Kidney (tissue), 14 donors: Measurements from ENCODE around the gene NEAT1. TPM values are rescaled to one million over a fixed set of nuclear protein-coding genes. Genes with fewer than 3 reads are reported as not detected.
A peak's percentile ranks its signal among the peaks of the same experiment; 100 is the strongest.

ENCODE experiments used
- DNase-seq, 5 donors: peaks; one replicate each; pipeline ENCODE4 v3.0.0-alpha.2; 2013 to 2020
- FAIRE-seq: peaks from 2 replicates; lab custom pipeline; 2012; peaks lifted over from hg19 to GRCh38; lab: Jason Lieb, UNC
- H3K27ac ChIP-seq, 2 donors: one replicate each; pipeline ENCODE4 v1.7.0; 2013; ENCODE audit warnings: low read depth in 2 of 2, low read length in 2 of 2, inconsistent platforms in 1 of 2
- H3K27me3 ChIP-seq: one replicate; pipeline ENCODE4 v1.7.1; 2013; ENCODE audit warnings: low read length, inconsistent platforms; ENCODE audit not compliant: control insufficient read depth, insufficient read depth
- H3K36me3 ChIP-seq, 3 donors: one replicate each; pipeline versions ENCODE4 v1.7.0 to v1.7.1; 2013; ENCODE audit warnings: low read length in 3 of 3, control low read depth in 1 of 3, inconsistent platforms in 1 of 3; ENCODE audit not compliant: insufficient read depth in 3 of 3, control insufficient read depth in 2 of 3
- H3K4me1 ChIP-seq, 3 donors: one replicate each; pipeline versions ENCODE4 v1.7.0 to v1.7.1; 2013; ENCODE audit warnings: low read length in 3 of 3, inconsistent platforms in 1 of 3, low read depth in 1 of 3; ENCODE audit not compliant: control insufficient read depth in 2 of 3, insufficient read depth in 2 of 3
- H3K4me3 ChIP-seq, 3 donors: one replicate each; pipeline versions ENCODE4 v1.7.0 to v1.8.1; 2013; ENCODE audit warnings: low read length in 3 of 3, control low read depth in 1 of 3, inconsistent platforms in 1 of 3
- H3K9ac ChIP-seq, 3 donors: one replicate each; pipeline versions ENCODE4 v1.7.0 to v1.7.1; 2013; ENCODE audit warnings: low read length in 3 of 3, control low read depth in 1 of 3, inconsistent platforms in 1 of 3
- H3K9me3 ChIP-seq, 3 donors: one replicate each; pipeline versions ENCODE4 v1.7.0 to v1.7.1; 2013; ENCODE audit warnings: low read length in 3 of 3, control low read depth in 1 of 3, inconsistent platforms in 1 of 3; ENCODE audit not compliant: control insufficient read depth in 2 of 3, insufficient read depth in 1 of 3
- intact Hi-C: fragments of 100-400 bp; cut with DNase I; formaldehyde crosslinking; loops from one replicate; pipeline ENCODE4 v1.11.1; 2022
- polyA plus RNA-seq: library from polyadenylated mRNA; stranded (reverse); fragments of 350-450 nt; fragmentation: Illumina TruSeq; extraction: RNeasy Lipid Tissue Mini Kit (QIAGEN cat#74804); gene quantifications from one replicate; pipeline ENCODE4 v1.2.3, GENCODE V29; 2014; ENCODE audit warnings: low read depth, low replicate concordance; ENCODE audit not compliant: insufficient read depth
- total RNA-seq: library from RNA; stranded (reverse); fragmentation: NEBNext Ultra II Directional; extraction: Animal tissue kit (Norgen Biotek cat#: 25700); gene quantifications from one replicate; pipeline ENCODE4 v1.2.1, GENCODE V29; 2021
- TF ChIP-seq, protein P1 (sequence below): IDR thresholded peaks from 3 replicates; pipeline ENCODE4 v1.5.1; 2012; ENCODE audit warnings: mild to moderate bottlenecking, moderate library complexity, borderline replicate concordance; ENCODE audit not compliant: insufficient read depth; ENCODE audit errors: extremely low read depth
- donor health status: control.
- donor health status: control.
- donor health status: control.
- donor health status: control.
- donor health status: control.
- donor health status: DM: yes; HTN: yes; CAD: no.
- donor health status: Normal renal cell carcinoma (clear cell type).

The NEAT1 gene
- total and polyA plus RNA-seq, 2 donors from 2014 or later = 595 to 1,006 TPM

DNA sequence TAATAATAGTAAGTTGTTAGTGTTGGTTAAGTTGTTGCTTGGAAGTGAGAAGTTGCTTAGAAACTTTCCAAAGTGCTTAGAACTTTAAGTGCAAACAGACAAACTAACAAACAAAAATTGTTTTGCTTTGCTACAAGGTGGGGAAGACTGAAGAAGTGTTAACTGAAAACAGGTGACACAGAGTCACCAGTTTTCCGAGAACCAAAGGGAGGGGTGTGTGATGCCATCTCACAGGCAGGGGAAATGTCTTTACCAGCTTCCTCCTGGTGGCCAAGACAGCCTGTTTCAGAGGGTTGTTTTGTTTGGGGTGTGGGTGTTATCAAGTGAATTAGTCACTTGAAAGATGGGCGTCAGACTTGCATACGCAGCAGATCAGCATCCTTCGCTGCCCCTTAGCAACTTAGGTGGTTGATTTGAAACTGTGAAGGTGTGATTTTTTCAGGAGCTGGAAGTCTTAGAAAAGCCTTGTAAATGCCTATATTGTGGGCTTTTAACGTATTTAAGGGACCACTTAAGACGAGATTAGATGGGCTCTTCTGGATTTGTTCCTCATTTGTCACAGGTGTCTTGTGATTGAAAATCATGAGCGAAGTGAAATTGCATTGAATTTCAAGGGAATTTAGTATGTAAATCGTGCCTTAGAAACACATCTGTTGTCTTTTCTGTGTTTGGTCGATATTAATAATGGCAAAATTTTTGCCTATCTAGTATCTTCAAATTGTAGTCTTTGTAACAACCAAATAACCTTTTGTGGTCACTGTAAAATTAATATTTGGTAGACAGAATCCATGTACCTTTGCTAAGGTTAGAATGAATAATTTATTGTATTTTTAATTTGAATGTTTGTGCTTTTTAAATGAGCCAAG is 2.7 kb downstream of the NEAT1 start:
- Histone ChIP-seq H3K9me3 (no peaks in the 10 kb centered on the region), H3K27me3 (no peaks in the 10 kb centered on the region), H3K9ac (peak overlapping the region; percentile 47 to 100 (median 99)), H3K4me1 (peaks cover 0 to 29% (median 14%) of the 10 kb centered on the region in 3 donors), H3K36me3 (peaks cover 0 to 48% (median 26%) of the 10 kb centered on the region in 3 donors), H3K27ac (peak overlapping the region; percentile 99 to 100), H3K4me3 (peak overlapping the region; percentile 59 to 99 (median 98))
- no peak for FAIRE-seq
- intact Hi-C loops = loop anchor here (5.0 kb wide), 1 partner anchor 77 kb away; no protein-coding TSS in a partner anchor
- TF ChIP-seq, protein P1, sequence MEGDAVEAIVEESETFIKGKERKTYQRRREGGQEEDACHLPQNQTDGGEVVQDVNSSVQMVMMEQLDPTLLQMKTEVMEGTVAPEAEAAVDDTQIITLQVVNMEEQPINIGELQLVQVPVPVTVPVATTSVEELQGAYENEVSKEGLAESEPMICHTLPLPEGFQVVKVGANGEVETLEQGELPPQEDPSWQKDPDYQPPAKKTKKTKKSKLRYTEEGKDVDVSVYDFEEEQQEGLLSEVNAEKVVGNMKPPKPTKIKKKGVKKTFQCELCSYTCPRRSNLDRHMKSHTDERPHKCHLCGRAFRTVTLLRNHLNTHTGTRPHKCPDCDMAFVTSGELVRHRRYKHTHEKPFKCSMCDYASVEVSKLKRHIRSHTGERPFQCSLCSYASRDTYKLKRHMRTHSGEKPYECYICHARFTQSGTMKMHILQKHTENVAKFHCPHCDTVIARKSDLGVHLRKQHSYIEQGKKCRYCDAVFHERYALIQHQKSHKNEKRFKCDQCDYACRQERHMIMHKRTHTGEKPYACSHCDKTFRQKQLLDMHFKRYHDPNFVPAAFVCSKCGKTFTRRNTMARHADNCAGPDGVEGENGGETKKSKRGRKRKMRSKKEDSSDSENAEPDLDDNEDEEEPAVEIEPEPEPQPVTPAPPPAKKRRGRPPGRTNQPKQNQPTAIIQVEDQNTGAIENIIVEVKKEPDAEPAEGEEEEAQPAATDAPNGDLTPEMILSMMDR = no peak
- peak in 3 of 5 donors; percentile 40 to 66 (median 66) for DNase-seq

DNA sequence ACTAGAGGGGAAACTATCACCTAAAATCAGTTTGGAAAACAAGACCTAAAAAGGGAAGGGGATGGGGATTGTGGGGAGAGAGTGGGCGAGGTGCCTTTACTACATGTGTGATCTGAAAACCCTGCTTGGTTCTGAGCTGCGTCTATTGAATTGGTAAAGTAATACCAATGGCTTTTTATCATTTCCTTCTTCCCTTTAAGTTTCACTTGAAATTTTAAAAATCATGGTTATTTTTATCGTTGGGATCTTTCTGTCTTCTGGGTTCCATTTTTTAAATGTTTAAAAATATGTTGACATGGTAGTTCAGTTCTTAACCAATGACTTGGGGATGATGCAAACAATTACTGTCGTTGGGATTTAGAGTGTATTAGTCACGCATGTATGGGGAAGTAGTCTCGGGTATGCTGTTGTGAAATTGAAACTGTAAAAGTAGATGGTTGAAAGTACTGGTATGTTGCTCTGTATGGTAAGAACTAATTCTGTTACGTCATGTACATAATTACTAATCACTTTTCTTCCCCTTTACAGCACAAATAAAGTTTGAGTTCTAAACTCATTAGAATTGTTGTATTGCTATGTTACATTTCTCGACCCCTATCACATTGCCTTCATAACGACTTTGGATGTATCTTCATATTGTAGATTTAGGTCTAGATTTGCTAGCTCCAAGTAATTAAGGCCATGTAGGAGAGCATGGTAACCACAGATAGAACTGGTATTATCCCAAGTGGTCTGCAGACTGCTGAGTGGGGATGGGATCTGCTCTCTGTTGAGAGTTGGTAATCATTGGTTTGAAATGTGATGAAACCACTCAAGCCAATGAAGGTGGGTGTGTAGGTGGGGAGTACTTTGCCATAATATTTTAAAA is 3.6 kb downstream of the NEAT1 start:
- Histone ChIP-seq H3K9ac (peak overlapping the region; percentile 47 to 100 (median 99)), H3K4me1 (peaks cover 0 to 25% (median 15%) of the 10 kb centered on the region in 3 donors), H3K36me3 (peaks cover 0 to 48% (median 26%) of the 10 kb centered on the region in 3 donors), H3K9me3 (no peaks in the 10 kb centered on the region), H3K27me3 (no peaks in the 10 kb centered on the region), H3K4me3 (peak overlapping the region; percentile 59 to 99 (median 98)), H3K27ac (peak overlapping the region; percentile 99 to 100)
- intact Hi-C loops = loop anchor here (5.0 kb wide), 1 partner anchor 76 kb away; no protein-coding TSS in a partner anchor
- TF ChIP-seq, protein P1 = no peak
- FAIRE-seq (no peak), DNase-seq (peak in 2 of 5 donors; percentile 49 to 76)

DNA sequence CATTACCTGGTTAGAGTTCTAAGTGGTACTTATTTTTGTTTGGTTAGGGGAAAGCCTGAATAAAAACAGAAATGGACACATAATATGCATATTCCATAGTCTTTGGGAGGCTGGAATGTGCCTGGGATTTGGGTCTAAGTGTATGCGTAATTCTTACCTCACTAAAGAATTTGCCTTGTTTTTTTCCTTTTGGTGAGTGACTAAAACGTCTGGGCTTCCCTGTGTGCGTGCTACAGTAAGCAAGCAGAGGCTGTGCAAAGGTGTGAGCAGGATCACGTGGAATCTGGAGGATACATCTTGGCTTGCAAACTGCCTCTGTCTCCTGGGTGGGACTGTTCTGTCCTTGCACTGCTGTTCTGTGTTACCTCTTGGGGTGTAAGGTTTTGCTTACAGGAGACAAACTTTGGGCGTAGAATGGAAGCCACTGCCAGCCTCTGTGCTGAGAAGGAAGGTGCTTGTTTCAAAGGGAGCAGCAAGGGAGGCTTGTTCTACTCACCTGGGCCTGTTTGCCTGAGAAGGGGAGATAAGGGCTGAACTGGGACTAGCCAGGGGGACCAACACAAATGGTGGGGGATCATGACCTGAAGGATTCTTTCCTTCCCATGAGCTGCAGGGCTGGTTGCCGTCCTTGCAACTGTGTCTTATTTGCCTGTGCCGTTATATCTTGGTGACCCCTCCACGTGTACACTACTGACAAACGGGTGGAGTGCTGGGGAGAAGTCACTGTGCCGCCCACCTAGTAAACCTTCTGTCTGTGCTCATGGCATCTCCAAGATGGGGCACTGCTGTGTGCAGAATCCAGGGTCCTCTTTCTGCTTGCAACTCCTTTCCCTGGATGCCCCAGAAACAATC is 4.5 kb downstream of the NEAT1 start:
- FAIRE-seq (no peak), DNase-seq (peak in 1 of 5 donors; percentile 56)
- TF ChIP-seq, protein P1 = no peak
- peak overlapping the region; percentile 59 to 99 (median 98) for H3K4me3 ChIP-seq
- H3K9me3 ChIP-seq = no peaks in the 10 kb centered on the region
- intact Hi-C loops = loop anchor here (5.0 kb wide), 1 partner anchor 75 kb away; no protein-coding TSS in a partner anchor
- no peaks in the 10 kb centered on the region for H3K27me3 ChIP-seq
- peaks cover 0 to 27% (median 20%) of the 10 kb centered on the region in 3 donors for H3K4me1 ChIP-seq
- H3K36me3 ChIP-seq = peaks cover 0 to 48% (median 26%) of the 10 kb centered on the region in 3 donors
- peak overlapping the region; percentile 99 to 100 for H3K27ac ChIP-seq
- peak overlapping the region; percentile 47 to 100 (median 99) for H3K9ac ChIP-seq
